ENCODE results near the gene MRNIP. TPM values are rescaled to one million over a fixed set of nuclear protein-coding genes. Genes with fewer than 3 reads are reported as not detected.
A peak's percentile ranks its signal among the peaks of the same experiment; 100 is the strongest.

The MRNIP gene
- total and polyA plus RNA-seq, 2 of the 4 experiments (the other 2 are of a cell fraction), result 6.6 to 24.7 TPM

DNA sequence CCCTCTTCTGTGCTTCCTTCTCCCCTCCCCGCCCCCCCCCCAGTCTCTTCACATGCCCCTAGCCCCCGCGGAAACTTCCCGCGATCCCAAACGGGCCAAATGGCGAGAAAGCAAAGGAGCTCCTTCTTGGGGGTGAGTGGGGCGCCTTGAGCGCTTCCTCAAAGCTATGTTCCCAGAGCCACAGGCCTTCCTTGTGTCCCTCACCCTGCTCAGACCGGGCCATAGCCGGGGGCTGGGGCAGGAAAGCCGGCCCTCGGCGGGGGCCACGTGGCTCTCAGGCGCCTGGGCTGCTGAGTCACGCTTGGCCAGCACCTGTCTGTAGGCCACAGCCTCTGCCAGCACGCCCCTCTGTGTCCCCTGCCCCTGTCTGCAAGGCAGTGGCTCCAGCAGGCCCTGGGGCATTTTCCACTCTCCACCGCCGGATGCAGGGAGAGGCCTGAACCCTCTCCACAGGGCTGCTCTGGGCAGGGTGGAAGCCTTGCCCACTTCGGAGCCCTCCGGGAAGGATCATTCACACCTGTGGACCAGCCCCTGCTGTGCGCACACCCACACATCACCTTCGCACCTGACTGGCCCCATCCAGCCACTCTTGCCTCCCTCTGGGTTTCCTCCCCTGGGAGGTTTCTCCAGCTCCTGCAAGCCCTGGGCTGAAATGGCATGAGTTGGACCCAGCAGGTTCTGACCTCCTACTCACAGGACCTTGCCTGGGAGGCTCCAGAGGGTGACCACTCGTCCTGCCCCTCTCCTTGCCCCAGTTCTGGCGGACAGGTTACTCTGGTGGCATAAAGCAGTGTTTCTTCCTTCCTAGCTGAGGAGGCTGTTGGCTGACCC lies 39.1 kb downstream of the MRNIP start:
- peak overlapping the region; percentile 98 for H2AK5ac ChIP-seq (ENCODE audit: low read depth, low read length)
- H3K14ac ChIP-seq (replicated peaks; ENCODE audit: low read depth, low read length), result peak overlapping the region; percentile 94
- peaks cover 39% of the 10 kb centered on the region for H4K20me1 ChIP-seq (ENCODE audit: insufficient read depth, low read length)
- peak overlapping the region; percentile 98 for H3K4ac ChIP-seq (ENCODE audit: low read depth, low read length)
- H2BK20ac ChIP-seq (ENCODE audit: low read depth, low read length), result peak overlapping the region; percentile 94
- no peaks in the 10 kb centered on the region for H3K27me3 ChIP-seq (ENCODE audit: control insufficient read depth, insufficient read depth, low read length)
- peak overlapping the region; percentile 98 for H2BK120ac ChIP-seq (ENCODE audit: low read depth, low read length)
- H2BK5ac ChIP-seq (ENCODE audit: low read depth, low read length, poor library complexity, severe bottlenecking), result peak overlapping the region; percentile 94
- H2AK9ac ChIP-seq (replicated peaks; ENCODE audit: low read depth, low read length, poor library complexity), result peak overlapping the region; percentile 96
- no peak overlapping the region for H3K4me3 ChIP-seq (ENCODE audit: insufficient read depth, low read depth, low read length)
- peak overlapping the region; percentile 89; the same call in 1 of the 2 replicates for H3K4me2 ChIP-seq (ENCODE audit: low read depth, low read length)
- dilution Hi-C loops (cut with HindIII; ENCODE audit: low sequenced_read_pairs, unreplicated experiment), result no loop called here
- peak; percentile 48; the same call in 1 of the 2 replicates for TF ChIP-seq FOS (IDR thresholded peaks at IDR 0.05; ENCODE audit: low read depth, low read length)
- TF ChIP-seq CEBPB (IDR thresholded peaks at IDR 0.05; ENCODE audit: low read depth, low read length), result no peak
- peak; percentile 26; the same call in 1 of the 2 replicates for TF ChIP-seq BHLHE40 (IDR thresholded peaks at IDR 0.05; ENCODE audit: low read depth, low read length)
- peak; percentile 54; the same call in 1 of the 2 replicates for TF ChIP-seq POLR2A (IDR thresholded peaks at IDR 0.05; ENCODE audit: low read depth, low read length)
- TF ChIP-seq SMC3 (IDR thresholded peaks at IDR 0.05; ENCODE audit: low read depth, low read length), result no peak
- TF ChIP-seq, protein P1, sequence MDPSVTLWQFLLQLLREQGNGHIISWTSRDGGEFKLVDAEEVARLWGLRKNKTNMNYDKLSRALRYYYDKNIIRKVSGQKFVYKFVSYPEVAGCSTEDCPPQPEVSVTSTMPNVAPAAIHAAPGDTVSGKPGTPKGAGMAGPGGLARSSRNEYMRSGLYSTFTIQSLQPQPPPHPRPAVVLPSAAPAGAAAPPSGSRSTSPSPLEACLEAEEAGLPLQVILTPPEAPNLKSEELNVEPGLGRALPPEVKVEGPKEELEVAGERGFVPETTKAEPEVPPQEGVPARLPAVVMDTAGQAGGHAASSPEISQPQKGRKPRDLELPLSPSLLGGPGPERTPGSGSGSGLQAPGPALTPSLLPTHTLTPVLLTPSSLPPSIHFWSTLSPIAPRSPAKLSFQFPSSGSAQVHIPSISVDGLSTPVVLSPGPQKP (IDR thresholded peaks at IDR 0.05; ENCODE audit: borderline replicate concordance, low read depth, low read length), result no peak
- TF ChIP-seq RFX5 (IDR thresholded peaks at IDR 0.05; ENCODE audit: low read depth, low read length), result no peak
- TF ChIP-seq, protein P2, sequence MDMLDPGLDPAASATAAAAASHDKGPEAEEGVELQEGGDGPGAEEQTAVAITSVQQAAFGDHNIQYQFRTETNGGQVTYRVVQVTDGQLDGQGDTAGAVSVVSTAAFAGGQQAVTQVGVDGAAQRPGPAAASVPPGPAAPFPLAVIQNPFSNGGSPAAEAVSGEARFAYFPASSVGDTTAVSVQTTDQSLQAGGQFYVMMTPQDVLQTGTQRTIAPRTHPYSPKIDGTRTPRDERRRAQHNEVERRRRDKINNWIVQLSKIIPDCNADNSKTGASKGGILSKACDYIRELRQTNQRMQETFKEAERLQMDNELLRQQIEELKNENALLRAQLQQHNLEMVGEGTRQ (IDR thresholded peaks at IDR 0.05; ENCODE audit: low read depth, low read length), result peak; percentile 89
- TF ChIP-seq, protein P3, sequence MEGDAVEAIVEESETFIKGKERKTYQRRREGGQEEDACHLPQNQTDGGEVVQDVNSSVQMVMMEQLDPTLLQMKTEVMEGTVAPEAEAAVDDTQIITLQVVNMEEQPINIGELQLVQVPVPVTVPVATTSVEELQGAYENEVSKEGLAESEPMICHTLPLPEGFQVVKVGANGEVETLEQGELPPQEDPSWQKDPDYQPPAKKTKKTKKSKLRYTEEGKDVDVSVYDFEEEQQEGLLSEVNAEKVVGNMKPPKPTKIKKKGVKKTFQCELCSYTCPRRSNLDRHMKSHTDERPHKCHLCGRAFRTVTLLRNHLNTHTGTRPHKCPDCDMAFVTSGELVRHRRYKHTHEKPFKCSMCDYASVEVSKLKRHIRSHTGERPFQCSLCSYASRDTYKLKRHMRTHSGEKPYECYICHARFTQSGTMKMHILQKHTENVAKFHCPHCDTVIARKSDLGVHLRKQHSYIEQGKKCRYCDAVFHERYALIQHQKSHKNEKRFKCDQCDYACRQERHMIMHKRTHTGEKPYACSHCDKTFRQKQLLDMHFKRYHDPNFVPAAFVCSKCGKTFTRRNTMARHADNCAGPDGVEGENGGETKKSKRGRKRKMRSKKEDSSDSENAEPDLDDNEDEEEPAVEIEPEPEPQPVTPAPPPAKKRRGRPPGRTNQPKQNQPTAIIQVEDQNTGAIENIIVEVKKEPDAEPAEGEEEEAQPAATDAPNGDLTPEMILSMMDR (conservative IDR thresholded peaks at IDR 0.05; ENCODE audit: low read depth, low read length), result no peak
- TF ChIP-seq MAFK (IDR thresholded peaks at IDR 0.05; ENCODE audit: low read depth, low read length), result peak; percentile 33; the same call in 1 of the 2 replicates
- TF ChIP-seq NFE2L2 (IDR thresholded peaks at IDR 0.05; ENCODE audit: low read depth, low read length), result peak; percentile 94
- peaks cover 37% of the 10 kb centered on the region for H3K4me1 ChIP-seq (ENCODE audit: control insufficient read depth, insufficient read depth, low read length)
- peaks cover 26% of the 10 kb centered on the region for H3K36me3 ChIP-seq (ENCODE audit: control insufficient read depth, insufficient read depth, low read length)
- peak overlapping the region; percentile 80 for H3K56ac ChIP-seq (ENCODE audit: extremely low read depth, insufficient read depth, low read length)
- CTCF ChIA-PET, result interaction anchor here (0.6 kb wide), 1 partner anchor 88 kb away, joined by 3 read pairs; no protein-coding TSS in a partner anchor
- peak overlapping the region; percentile 48; the same call in 1 of the 2 replicates for H3K9ac ChIP-seq (ENCODE audit: low read depth, low read length)
- H3K27ac ChIP-seq (ENCODE audit: insufficient read depth, low read length), result peak overlapping the region; percentile 99
- peak; percentile 7 for ATAC-seq (ENCODE audit: low read depth)
- BruUV-seq (replicated peaks), result no TSS peak
- POLR2A ChIA-PET (ENCODE audit: unreplicated experiment), result interaction anchor here (0.6 to 1.0 kb wide), 3 partner anchors 22 to 115 kb away, joined by 3 to 7 read pairs (median 4); no protein-coding TSS in a partner anchor
- H3K9me1 ChIP-seq (ENCODE audit: insufficient read depth, low read length), result peaks cover 29% of the 10 kb centered on the region
- DNase-seq, result peak; percentile 77
- peak overlapping the region; percentile 27; the same call in 2 of the 3 replicates for H2BK15ac ChIP-seq (ENCODE audit: low read depth, low read length)
- peak overlapping the region; percentile 84 for H4K5ac ChIP-seq (ENCODE audit: low read depth, low read length)
- peak overlapping the region; percentile 86 for H3K18ac ChIP-seq (ENCODE audit: low read depth, low read length)
- peak overlapping the region; percentile 93 for H3K23ac ChIP-seq (ENCODE audit: low read depth, low read length)
- peak overlapping the region; percentile 89 for H2AFZ ChIP-seq (replicated peaks; ENCODE audit: low read length, poor library complexity)
- peak overlapping the region; percentile 93 for H4K91ac ChIP-seq (ENCODE audit: insufficient read depth, low read depth, low read length)
- in situ Hi-C loops (cut with MboI; ENCODE audit: low sequenced_read_pairs), result no loop called here
- WGBS, 2 experiments (ENCODE audit: extremely low coverage in 2 of 2, insufficient read length in 1 of 2), result 7% methylated on average over 3 of the region's 26 CpGs; no CpG with 5 or more reads in 1 of the 2 experiments
- intact Hi-C loops (cut with micrococcal nuclease), result loop anchor here (1.0 to 5.0 kb wide), 2 partner anchors 87 to 197 kb away; partner anchors contain the start of genes HNRNPH1 and MAML1
- peaks cover 6 to 48% of the 10 kb centered on the region in 2 experiments for H3K79me1 ChIP-seq (ENCODE audit: low read depth in 1 of 2, low read length in 2 of 2)
- no peaks in the 10 kb centered on the region for H3K9me3 ChIP-seq (ENCODE audit: control insufficient read depth, insufficient read depth, low read length)
- peak overlapping the region; percentile 82 to 89 for H4K8ac ChIP-seq (ENCODE audit: low read depth in 2 of 2, low read length in 2 of 2)

All from IMR-90 (cell line).